GM08714 (cell line): ENCODE results near the gene VPS4B.
A peak's percentile ranks its signal among the peaks of the same experiment; 100 is the strongest.
"Not testable (repeated sequence)": the region's sequence is repeated elsewhere in the genome, so short reads cannot be mapped to it uniquely, and the experiment has no call there.

Source experiments
- H3K4me3 ChIP-seq: fragments of 200-500 bp; sonication (Bioruptor generic); 2 replicates; pipeline ENCODE4 v1.5.1; 2014; ENCODE audit warnings: mild to moderate bottlenecking, low read length, inconsistent platforms
- ZNF274 ChIP-seq: IDR thresholded peaks from 2 replicates; pipeline ENCODE4 v1.6.1; 2012; ENCODE audit warnings: mild to moderate bottlenecking, low read depth, low read length

The VPS4B gene

GRCh38 chr18:63368611-63369010 is 53.7 kb downstream of the VPS4B start:
- no peak for TF ChIP-seq ZNF274
- H3K4me3 ChIP-seq = no peak overlapping the region

- H3K4me3 ChIP-seq = peak within 1 kb of the TSS; percentile 81
- TF ChIP-seq ZNF274 = no peak
These were observed 55.0 kb downstream of the VPS4B start, which contains the start of gene KDSR for GRCh38 chr18:63367053-63367953. TSS of gene KDSR (minus strand) at chr18:63367206. CDS start at chr18:63367118, 88 bp downstream.

- H3K4me3 ChIP-seq = peak overlapping the region; percentile 81
- TF ChIP-seq ZNF274 = no peak
These were observed 55.8 kb downstream of the VPS4B start for GRCh38 chr18:63366213-63367052.

GRCh38 chr18:63365876-63366212 is 56.4 kb downstream of the VPS4B start:
- H3K4me3 ChIP-seq = peak overlapping the region; percentile 81
- TF ChIP-seq ZNF274 = no peak

- H3K4me3 ChIP-seq = no peak overlapping the region
- no peak for TF ChIP-seq ZNF274
These were observed 58.3 kb downstream of the VPS4B start for GRCh38 chr18:63363951-63364350.

GRCh38 chr18:63363420-63363819 is 58.9 kb downstream of the VPS4B start:
- H3K4me3 ChIP-seq = not testable (repeated sequence)

- TF ChIP-seq ZNF274 = no peak
- no peak overlapping the region for H3K4me3 ChIP-seq
These were observed 65.9 kb downstream of the VPS4B start for GRCh38 chr18:63356272-63356896.

GRCh38 chr18:63350230-63350629 is 72.0 kb downstream of the VPS4B start:
- no peak overlapping the region for H3K4me3 ChIP-seq
- TF ChIP-seq ZNF274 = no peak

- H3K4me3 ChIP-seq = no peak overlapping the region
- no peak for TF ChIP-seq ZNF274
These were observed 73.7 kb downstream of the VPS4B start for GRCh38 chr18:63348508-63349136.

GRCh38 chr18:63346480-63347183 is 75.6 kb downstream of the VPS4B start:
- no peak overlapping the region for H3K4me3 ChIP-seq
- no peak for TF ChIP-seq ZNF274

GRCh38 chr18:63346031-63346430 is 76.2 kb downstream of the VPS4B start:
- no peak for TF ChIP-seq ZNF274
- H3K4me3 ChIP-seq = no peak overlapping the region

- no peak overlapping the region for H3K4me3 ChIP-seq
- TF ChIP-seq ZNF274 = no peak
These were observed 77.4 kb downstream of the VPS4B start for GRCh38 chr18:63344918-63345317.

- no peak for TF ChIP-seq ZNF274
- H3K4me3 ChIP-seq = no peak overlapping the region
These were observed 78.0 kb downstream of the VPS4B start for GRCh38 chr18:63344263-63344662.
